GM12878 (cell line): ENCODE results near the gene WDR18. TPM values are rescaled to one million over a fixed set of nuclear protein-coding genes. Genes with fewer than 3 reads are reported as not detected.

Source experiments
- ATAC-seq: fragments of 200-7000 bp; cut with Tn5 transposase; 3 replicates; pipeline ENCODE4 v1.9.1; 2020; ENCODE audit warnings: mild to moderate bottlenecking, moderate library complexity
- BruUV-seq: library from RNA; stranded (reverse); fragments of 400-500 nt; replicated peaks from 2 replicates; lab custom pipeline; 2021; lab: Mats Ljungman, UMichigan
- CTCF ChIA-PET: fragments of 300-600 bp; sonication (Branson Sonifier 250); formaldehyde crosslinking; extraction: SDS; loops from one replicate; lab custom pipeline; 2021; ENCODE audit warnings: inconsistent platforms; lab: Yijun Ruan, JAX
- POLR2A ChIA-PET: fragments of 350-600 bp; formaldehyde crosslinking; extraction: SDS; loops from one replicate; lab custom pipeline; 2021; ENCODE audit warnings: inconsistent platforms; lab: Charles Lee
- RAD21 ChIA-PET: fragments of 300-600 bp; sonication (Branson Sonifier 250); formaldehyde crosslinking; loops from one replicate; lab custom pipeline; 2023; ENCODE audit warnings: antibody characterized with exemption; ENCODE audit not compliant: unreplicated experiment; lab: Charles Lee
- SMC1A ChIA-PET: fragments of 300-600 bp; sonication (Branson Sonifier 250); formaldehyde crosslinking; loops from one replicate; lab custom pipeline; 2023; ENCODE audit not compliant: unreplicated experiment, uncharacterized antibody; lab: Charles Lee
- DNase-seq: peaks from one replicate; pipeline ENCODE4 v3.0.0-alpha.2; 2011; ENCODE audit warnings: low read depth, low spot score
- FAIRE-seq: peaks from 3 replicates; lab custom pipeline; 2011; peaks lifted over from hg19 to GRCh38; lab: Jason Lieb, UNC
- H2AFZ ChIP-seq: 2 replicates; pipeline ENCODE4 v1.6.0; 2011; ENCODE audit warnings: low read depth, low read length, control low read depth; ENCODE audit not compliant: control insufficient read depth
- H3K27ac ChIP-seq: 2 replicates; pipeline ENCODE4 v1.5.1; 2011; ENCODE audit warnings: control low read depth; ENCODE audit not compliant: control insufficient read depth, insufficient read depth
- H3K27me3 ChIP-seq, 2 experiments: replicated peaks in 1 of 2; 2 replicates each; pipeline versions ENCODE4 v1.6.0 to v1.6.1; 2011; ENCODE audit warnings: low read length in 1 of 2; ENCODE audit not compliant: control insufficient read depth in 2 of 2, insufficient read depth in 2 of 2
- H3K36me3 ChIP-seq, 2 experiments: 2 replicates each; pipeline ENCODE4 v1.5.1; 2011; ENCODE audit warnings: low read length in 1 of 2; ENCODE audit not compliant: control insufficient read depth in 2 of 2, insufficient read depth in 2 of 2
- H3K4me1 ChIP-seq: 2 replicates; pipeline ENCODE4 v1.6.1; 2011; ENCODE audit warnings: mild to moderate bottlenecking, low read length, moderate library complexity, mixed read lengths; ENCODE audit not compliant: control insufficient read depth, insufficient read depth
- H3K4me2 ChIP-seq: 2 replicates; pipeline ENCODE4 v1.6.0; 2011; ENCODE audit warnings: control low read depth; ENCODE audit not compliant: control insufficient read depth, insufficient read depth
- H3K4me3 ChIP-seq: fragments of 200-600 bp; sonication (generic); 2 replicates; pipeline ENCODE4 v1.5.1; 2016
- H3K79me2 ChIP-seq: 2 replicates; pipeline ENCODE4 v1.6.0; 2011; ENCODE audit warnings: low read length; ENCODE audit not compliant: control insufficient read depth, insufficient read depth
- H3K9ac ChIP-seq: 2 replicates; pipeline ENCODE4 v1.8.0; 2011; ENCODE audit warnings: low read length, control low read depth, mixed read lengths; ENCODE audit not compliant: control insufficient read depth, insufficient read depth
- H3K9me3 ChIP-seq: replicated peaks from 3 replicates; pipeline ENCODE4 v1.5.1; 2011; ENCODE audit warnings: mild to moderate bottlenecking, low read length; ENCODE audit not compliant: control insufficient read depth, insufficient read depth
- H4K20me1 ChIP-seq: 2 replicates; pipeline ENCODE4 v1.6.0; 2011; ENCODE audit not compliant: control insufficient read depth, insufficient read depth
- ATF7 ChIP-seq: fragments of 450-650 bp; IDR thresholded peaks from 2 replicates; pipeline ENCODE4 v1.6.1; 2016; ENCODE audit warnings: low read depth, mild to moderate bottlenecking
- E2F4 ChIP-seq: IDR thresholded peaks from 2 replicates; pipeline ENCODE4 v1.6.1; 2012; ENCODE audit warnings: low read depth, low read length, improper control_type of control experiment
- FOXM1 ChIP-seq: IDR thresholded peaks from 2 replicates; pipeline ENCODE4 v1.6.1; 2012; ENCODE audit warnings: low read depth, mild to moderate bottlenecking, inconsistent platforms, low read length, moderate library complexity
- GATAD2B ChIP-seq: fragments of 450-650 bp; conservative IDR thresholded peaks from 2 replicates; pipeline ENCODE4 v1.6.1; 2017; ENCODE audit warnings: low read depth, mild to moderate bottlenecking, moderate library complexity
- HDAC6 ChIP-seq: fragments of 200-600 bp; sonication (generic); IDR thresholded peaks from one replicate; pipeline ENCODE4 v1.8.0; 2017; ENCODE audit warnings: antibody characterized with exemption; ENCODE audit not compliant: unreplicated experiment
- IKZF1 ChIP-seq: fragments of 450-650 bp; conservative IDR thresholded peaks from 2 replicates; pipeline ENCODE4 v1.6.1; 2017; ENCODE audit warnings: antibody characterized with exemption, mild to moderate bottlenecking
- NFYA ChIP-seq: IDR thresholded peaks from 2 replicates; pipeline ENCODE4 v1.6.1; 2011; ENCODE audit warnings: low read depth, mild to moderate bottlenecking, low read length, improper control_type of control experiment, borderline replicate concordance
- SMC3 ChIP-seq: IDR thresholded peaks from 2 replicates; pipeline ENCODE4 v1.6.1; 2011; ENCODE audit warnings: low read length, improper control_type of control experiment, borderline replicate concordance
- ZZZ3 ChIP-seq: IDR thresholded peaks from 2 replicates; pipeline ENCODE4 v1.6.1; 2011; ENCODE audit warnings: low read depth; ENCODE audit not compliant: control insufficient read depth, insufficient read length
- WGBS: methylation state at CpG from one replicate; pipeline ENCODE4 v1.1.6; 2016; ENCODE audit warnings: low lambda C conversion rate; ENCODE audit not compliant: insufficient replicate concordance, insufficient coverage; ENCODE audit errors: missing lambda C conversion rate; 5-methylcytosine and 5-hydroxymethylcytosine counted together
- in situ Hi-C: fragments of 300-500 bp; cut with MboI; formaldehyde crosslinking; loops from 9 replicates; pipeline ENCODE4 v1.14.3; 2018; ENCODE audit warnings: mixed read lengths
- intact Hi-C: fragments of 100-400 bp; cut with micrococcal nuclease; formaldehyde crosslinking; loops from one replicate; pipeline ENCODE4 v1.14.2; 2022; ENCODE audit not compliant: unreplicated experiment
- polyA plus RNA-seq, 11 experiments: library from polyadenylated mRNA; depleted of rRNA in 4 of 11; unstranded in 6 of 11; stranded (reverse) in 5 of 11; fragments of >200 nt; fragmentation: Nextera tagmentation in 4 of 11; fragmentation: Illumina TruSeq in 1 of 11; extraction: Ambion mirVana in 4 of 11; extraction: Trizol in 1 of 11; gene quantifications; 1 replicate in 1 of 11; 2 replicates in 10 of 11; pipeline versions ENCODE4 v1.2.1 to v1.2.3, GENCODE V29; 2011 to 2016; ENCODE audit warnings: inconsistent platforms in 2 of 11, missing spikeins in 2 of 11, low read depth in 1 of 11
- total RNA-seq, 4 experiments: library from RNA; depleted of rRNA in 3 of 4; stranded (reverse); fragments of >200 nt in 3 of 4; fragmentation: Illumina TruSeq in 1 of 4; extraction: Trizol in 1 of 4; gene quantifications; 2 replicates each; pipeline versions ENCODE4 v1.2.1 to v1.2.3, GENCODE V29; 2013 to 2021
- TF ChIP-seq, protein P1 (sequence below), 3 experiments: IDR thresholded peaks in 2 of 3; conservative IDR thresholded peaks in 1 of 3; 2 replicates each; pipeline ENCODE4 v1.5.1; 2011; ENCODE audit warnings: low read depth in 3 of 3, low read length in 3 of 3, mild to moderate bottlenecking in 3 of 3, control low read depth in 2 of 3, moderate library complexity in 2 of 3, inconsistent platforms in 1 of 3, mixed read lengths in 1 of 3; ENCODE audit not compliant: control insufficient read depth in 2 of 3, insufficient read depth in 1 of 3; ENCODE audit errors: extremely low read depth in 1 of 3
- TF ChIP-seq, protein P2 (sequence below): fragments of 450-650 bp; IDR thresholded peaks from 2 replicates; pipeline ENCODE4 v1.6.1; 2014; ENCODE audit warnings: mild to moderate bottlenecking
- TF ChIP-seq, protein P3 (sequence below): fragments of 450-650 bp; formaldehyde crosslinking; IDR thresholded peaks from 2 replicates; pipeline ENCODE4 v1.4.0; 2022; ENCODE audit warnings: mild to moderate bottlenecking, moderate library complexity

The WDR18 gene
- total and polyA plus RNA-seq, 10 of the 15 experiments (the other 5 are each of a cell fraction or from before 2014, with no cell fraction given), result 3.0 to 206 (median 62.3) TPM

GRCh38 chr19:971795-972194 is 12.3 kb upstream of the WDR18 start:
- FAIRE-seq (no peak), ATAC-seq (no peak), DNase-seq (no peak)
- no peak overlapping the region for H3K27ac ChIP-seq
- no peak overlapping the region for H3K4me2 ChIP-seq
- H3K36me3 ChIP-seq, result peaks cover 12 to 26% of the 10 kb centered on the region in 2 experiments
- ChIA-PET CTCF (interaction anchor here (0.8 to 1.9 kb wide), 2 partner anchors 12 to 39 kb away, joined by 3 to 9 read pairs; partner anchors contain the start of gene WDR18), POLR2A (no interaction called here), RAD21 (no interaction called here), SMC1A (no interaction called here)
- H3K4me3 ChIP-seq, result no peak overlapping the region
- H3K27me3 ChIP-seq, result no peaks in the 10 kb centered on the region
- no peaks in the 10 kb centered on the region for H3K79me2 ChIP-seq
- no peak overlapping the region for H3K9ac ChIP-seq
- no peaks in the 10 kb centered on the region; the same call in 2 of the 3 replicates for H3K9me3 ChIP-seq
- no peaks in the 10 kb centered on the region for H3K4me1 ChIP-seq
- intact Hi-C loops, result no loop called here
- 94% methylated on average over 22 of the region's 24 CpGs for WGBS
- TF ChIP-seq ZZZ3, result no peak
- TF ChIP-seq, protein P1, sequence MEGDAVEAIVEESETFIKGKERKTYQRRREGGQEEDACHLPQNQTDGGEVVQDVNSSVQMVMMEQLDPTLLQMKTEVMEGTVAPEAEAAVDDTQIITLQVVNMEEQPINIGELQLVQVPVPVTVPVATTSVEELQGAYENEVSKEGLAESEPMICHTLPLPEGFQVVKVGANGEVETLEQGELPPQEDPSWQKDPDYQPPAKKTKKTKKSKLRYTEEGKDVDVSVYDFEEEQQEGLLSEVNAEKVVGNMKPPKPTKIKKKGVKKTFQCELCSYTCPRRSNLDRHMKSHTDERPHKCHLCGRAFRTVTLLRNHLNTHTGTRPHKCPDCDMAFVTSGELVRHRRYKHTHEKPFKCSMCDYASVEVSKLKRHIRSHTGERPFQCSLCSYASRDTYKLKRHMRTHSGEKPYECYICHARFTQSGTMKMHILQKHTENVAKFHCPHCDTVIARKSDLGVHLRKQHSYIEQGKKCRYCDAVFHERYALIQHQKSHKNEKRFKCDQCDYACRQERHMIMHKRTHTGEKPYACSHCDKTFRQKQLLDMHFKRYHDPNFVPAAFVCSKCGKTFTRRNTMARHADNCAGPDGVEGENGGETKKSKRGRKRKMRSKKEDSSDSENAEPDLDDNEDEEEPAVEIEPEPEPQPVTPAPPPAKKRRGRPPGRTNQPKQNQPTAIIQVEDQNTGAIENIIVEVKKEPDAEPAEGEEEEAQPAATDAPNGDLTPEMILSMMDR (IDR thresholded peaks at IDR 0.05 in 2 of 3, conservative IDR thresholded peaks at IDR 0.05 in 1 of 3; ENCODE audit: control insufficient read depth in 2 of 3, extremely low read depth in 1 of 3, insufficient read depth in 1 of 3, low read depth in 3 of 3, low read length in 3 of 3), result no peak
- no peak for TF ChIP-seq NFYA
- TF ChIP-seq SMC3, result no peak
- no peak for TF ChIP-seq IKZF1
- no peak for TF ChIP-seq GATAD2B
- no peak for TF ChIP-seq HDAC6
- TF ChIP-seq, protein P2, sequence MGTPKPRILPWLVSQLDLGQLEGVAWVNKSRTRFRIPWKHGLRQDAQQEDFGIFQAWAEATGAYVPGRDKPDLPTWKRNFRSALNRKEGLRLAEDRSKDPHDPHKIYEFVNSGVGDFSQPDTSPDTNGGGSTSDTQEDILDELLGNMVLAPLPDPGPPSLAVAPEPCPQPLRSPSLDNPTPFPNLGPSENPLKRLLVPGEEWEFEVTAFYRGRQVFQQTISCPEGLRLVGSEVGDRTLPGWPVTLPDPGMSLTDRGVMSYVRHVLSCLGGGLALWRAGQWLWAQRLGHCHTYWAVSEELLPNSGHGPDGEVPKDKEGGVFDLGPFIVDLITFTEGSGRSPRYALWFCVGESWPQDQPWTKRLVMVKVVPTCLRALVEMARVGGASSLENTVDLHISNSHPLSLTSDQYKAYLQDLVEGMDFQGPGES, result no peak
- TF ChIP-seq ATF7, result no peak
- no peak for TF ChIP-seq FOXM1
- TF ChIP-seq, protein P3, sequence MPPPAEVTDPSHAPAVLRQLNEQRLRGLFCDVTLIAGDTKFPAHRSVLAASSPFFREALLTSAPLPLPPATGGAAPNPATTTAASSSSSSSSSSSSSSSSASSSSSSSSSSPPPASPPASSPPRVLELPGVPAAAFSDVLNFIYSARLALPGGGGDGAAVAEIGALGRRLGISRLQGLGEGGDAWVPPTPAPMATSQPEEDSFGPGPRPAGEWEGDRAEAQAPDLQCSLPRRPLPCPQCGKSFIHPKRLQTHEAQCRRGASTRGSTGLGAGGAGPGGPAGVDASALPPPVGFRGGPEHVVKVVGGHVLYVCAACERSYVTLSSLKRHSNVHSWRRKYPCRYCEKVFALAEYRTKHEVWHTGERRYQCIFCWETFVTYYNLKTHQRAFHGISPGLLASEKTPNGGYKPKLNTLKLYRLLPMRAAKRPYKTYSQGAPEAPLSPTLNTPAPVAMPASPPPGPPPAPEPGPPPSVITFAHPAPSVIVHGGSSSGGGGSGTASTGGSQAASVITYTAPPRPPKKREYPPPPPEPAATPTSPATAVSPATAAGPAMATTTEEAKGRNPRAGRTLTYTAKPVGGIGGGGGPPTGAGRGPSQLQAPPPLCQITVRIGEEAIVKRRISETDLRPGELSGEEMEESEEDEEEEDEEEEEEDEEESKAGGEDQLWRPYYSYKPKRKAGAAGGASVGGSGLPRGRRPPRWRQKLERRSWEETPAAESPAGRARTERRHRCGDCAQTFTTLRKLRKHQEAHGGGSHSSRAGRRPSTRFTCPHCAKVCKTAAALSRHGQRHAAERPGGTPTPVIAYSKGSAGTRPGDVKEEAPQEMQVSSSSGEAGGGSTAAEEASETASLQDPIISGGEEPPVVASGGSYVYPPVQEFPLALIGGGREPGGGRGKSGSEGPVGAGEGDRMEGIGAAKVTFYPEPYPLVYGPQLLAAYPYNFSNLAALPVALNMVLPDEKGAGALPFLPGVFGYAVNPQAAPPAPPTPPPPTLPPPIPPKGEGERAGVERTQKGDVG, result no peak
- no peak for TF ChIP-seq E2F4
- no peaks in the 10 kb centered on the region for H4K20me1 ChIP-seq
- BruUV-seq, result no TSS peak
- in situ Hi-C loops, result no loop called here
- no peak overlapping the region for H2AFZ ChIP-seq
